HUES64 (cell line): ENCODE results near the gene ZMAT5.
"Not testable (repeated sequence)": the region's sequence is repeated elsewhere in the genome, so short reads cannot be mapped to it uniquely, and the experiment has no call there.

ENCODE experiments used
- H3K27ac ChIP-seq: 2 replicates; pipeline ENCODE4 v1.7.0; 2013; ENCODE audit warnings: low read depth, low read length, inconsistent platforms
- H3K27me3 ChIP-seq: 2 replicates; pipeline ENCODE4 v1.6.1; 2013; ENCODE audit warnings: mild to moderate bottlenecking, low read length; ENCODE audit not compliant: insufficient read depth
- H3K36me3 ChIP-seq: 2 replicates; pipeline ENCODE4 v1.6.1; 2013; ENCODE audit warnings: mild to moderate bottlenecking, low read length; ENCODE audit not compliant: insufficient read depth
- H3K4me1 ChIP-seq: 2 replicates; pipeline ENCODE4 v1.6.1; 2013; ENCODE audit warnings: mild to moderate bottlenecking, low read length, moderate library complexity; ENCODE audit not compliant: insufficient read depth
- H3K4me3 ChIP-seq: 2 replicates; pipeline ENCODE4 v1.5.1; 2013; ENCODE audit warnings: mild to moderate bottlenecking, low read length, moderate library complexity
- H3K9ac ChIP-seq: 2 replicates; pipeline ENCODE4 v1.6.1; 2013; ENCODE audit warnings: mild to moderate bottlenecking, low read depth, low read length
- H3K9me3 ChIP-seq: 2 replicates; pipeline ENCODE4 v1.6.1; 2013; ENCODE audit warnings: low read depth, low read length; ENCODE audit not compliant: insufficient read depth
- WGBS: fragments of 150-250, 120-280 bp; methylation state at CpG from one replicate; pipeline ENCODE4 v1.1.7; 2013; ENCODE audit warnings: missing lambda C conversion rate; 5-methylcytosine and 5-hydroxymethylcytosine counted together

The ZMAT5 gene

DNA sequence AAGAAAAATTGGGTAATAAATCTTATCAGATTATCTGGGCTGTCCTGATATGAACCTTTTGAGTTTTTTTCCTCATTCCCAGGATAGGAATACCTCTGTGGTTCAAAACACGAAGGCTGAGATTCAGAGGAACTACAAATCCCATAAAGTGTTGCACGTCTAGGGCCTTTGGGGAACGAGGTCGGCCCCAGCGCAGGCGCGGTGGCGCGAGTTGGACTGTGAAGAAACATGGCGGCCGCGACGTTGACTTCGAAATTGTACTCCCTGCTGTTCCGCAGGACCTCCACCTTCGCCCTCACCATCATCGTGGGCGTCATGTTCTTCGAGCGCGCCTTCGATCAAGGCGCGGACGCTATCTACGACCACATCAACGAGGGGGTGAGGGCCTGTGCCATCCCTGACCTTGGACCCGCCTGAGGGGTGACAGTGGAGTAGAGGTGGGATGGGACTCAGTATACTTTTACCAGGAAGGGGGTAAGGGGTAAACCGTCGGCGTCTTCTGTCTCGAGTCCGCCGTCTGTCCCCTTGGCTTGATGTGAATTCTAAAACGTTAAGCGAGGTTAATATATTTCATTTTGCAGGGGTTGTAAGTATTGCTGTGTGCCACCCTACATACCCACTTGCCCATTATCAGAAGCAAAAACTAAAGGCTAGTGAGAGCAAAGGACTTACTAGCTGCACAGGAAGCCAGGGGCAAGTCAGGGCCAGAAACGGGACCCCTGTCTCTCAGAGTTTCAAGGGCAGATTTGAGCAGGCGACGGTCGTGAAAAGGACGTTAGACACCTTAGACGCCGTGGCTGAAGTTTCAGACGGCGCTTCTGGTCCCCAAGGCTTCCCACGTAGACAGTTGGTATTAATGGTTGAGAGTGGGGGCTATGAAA lies 604 bp upstream of the ZMAT5 start, which contains the start of gene UQCR10:
TSS of gene UQCR10 (plus strand) at position 199 of the 881 bp plus-strand sequence. CDS start at position 229, 30 bp downstream.
- Histone ChIP-seq H3K4me3 (peak within 1 kb of the TSS; percentile 84), H3K9ac (peak within 1 kb of the TSS; percentile 84), H3K4me1 (peaks cover 6% of the 10 kb centered on the region; the same call in 1 of the 2 replicates), H3K27me3 (no peaks in the 10 kb centered on the region), H3K27ac (peak within 1 kb of the TSS; percentile 83), H3K36me3 (peaks cover 14% of the 10 kb centered on the region), H3K9me3 (no peaks in the 10 kb centered on the region)
- 2% methylated on average over 44 of the region's 46 CpGs for WGBS

DNA sequence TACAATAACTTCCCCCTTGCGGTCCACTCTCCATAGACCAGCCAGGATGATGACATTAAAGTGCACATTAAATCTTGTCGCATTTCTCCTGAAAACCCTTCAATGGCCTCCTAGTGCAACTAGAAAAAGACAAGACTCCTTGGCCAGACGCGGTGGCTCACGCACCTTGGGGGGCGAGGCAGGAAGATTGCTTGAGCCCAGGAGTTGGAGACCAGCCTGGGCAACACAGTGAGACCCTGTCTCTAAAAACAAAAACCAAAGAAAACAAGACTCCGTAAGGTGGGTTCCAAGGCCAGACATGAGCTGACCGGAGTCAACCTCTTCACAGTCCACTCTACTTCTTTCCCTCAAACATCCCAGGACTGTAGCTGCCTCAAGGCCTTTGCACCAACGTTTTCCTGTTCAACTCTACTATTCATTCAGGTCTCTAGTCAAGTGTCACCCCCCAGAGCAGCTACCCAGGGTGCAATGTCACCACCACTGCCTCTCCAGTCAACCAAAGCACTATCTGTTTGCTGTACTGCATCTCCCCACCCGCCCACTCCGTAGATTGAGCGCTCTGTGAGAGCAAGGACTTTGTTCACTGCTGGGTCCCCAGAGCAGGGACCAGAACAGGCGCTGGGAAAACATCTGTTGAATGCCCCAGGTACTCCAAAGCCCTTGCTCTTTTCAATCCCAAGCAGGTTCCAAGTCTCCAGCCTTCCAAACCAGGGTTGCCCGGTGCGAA lies 739 bp downstream of the ZMAT5 start:
- H3K4me3 ChIP-seq, result peak overlapping the region; percentile 84
- H3K9me3 ChIP-seq, result no peaks in the 10 kb centered on the region
- peaks cover 14% of the 10 kb centered on the region for H3K36me3 ChIP-seq
- H3K27ac ChIP-seq, result peak overlapping the region; percentile 53
- H3K4me1 ChIP-seq, result peaks cover 6% of the 10 kb centered on the region; the same call in 1 of the 2 replicates
- no peaks in the 10 kb centered on the region for H3K27me3 ChIP-seq
- peak overlapping the region; percentile 81 for H3K9ac ChIP-seq
- 59% methylated on average over 15 of the region's 15 CpGs for whole genome bisulfite sequencing

DNA sequence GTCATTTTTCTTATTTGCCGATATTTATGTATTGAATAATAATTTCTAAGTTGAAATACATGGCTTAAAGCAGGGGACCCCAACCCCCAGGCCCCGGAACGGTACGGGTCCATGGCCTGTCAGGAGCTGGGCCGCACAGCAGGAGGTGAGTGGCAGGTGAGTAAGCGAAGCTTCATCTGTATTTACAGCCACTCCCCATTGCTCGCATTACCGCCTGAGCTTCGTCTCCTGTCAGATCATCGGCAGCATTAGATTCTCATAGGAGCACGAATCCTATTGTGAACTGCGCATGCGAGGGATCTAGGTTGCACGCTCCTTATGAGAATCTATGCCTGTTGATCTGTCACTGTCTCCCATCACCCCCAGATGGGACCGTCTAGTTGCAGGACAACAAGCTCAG lies 4.5 kb downstream of the ZMAT5 start:
- H3K4me3 ChIP-seq, result no peak overlapping the region
- no peaks in the 10 kb centered on the region for H3K36me3 ChIP-seq
- H3K9me3 ChIP-seq, result no peaks in the 10 kb centered on the region
- H3K4me1 ChIP-seq, result no peaks in the 10 kb centered on the region
- H3K9ac ChIP-seq, result no peak overlapping the region
- no peaks in the 10 kb centered on the region for H3K27me3 ChIP-seq
- no peak overlapping the region for H3K27ac ChIP-seq
- 67% methylated on average over 14 of the region's 15 CpGs for WGBS

DNA sequence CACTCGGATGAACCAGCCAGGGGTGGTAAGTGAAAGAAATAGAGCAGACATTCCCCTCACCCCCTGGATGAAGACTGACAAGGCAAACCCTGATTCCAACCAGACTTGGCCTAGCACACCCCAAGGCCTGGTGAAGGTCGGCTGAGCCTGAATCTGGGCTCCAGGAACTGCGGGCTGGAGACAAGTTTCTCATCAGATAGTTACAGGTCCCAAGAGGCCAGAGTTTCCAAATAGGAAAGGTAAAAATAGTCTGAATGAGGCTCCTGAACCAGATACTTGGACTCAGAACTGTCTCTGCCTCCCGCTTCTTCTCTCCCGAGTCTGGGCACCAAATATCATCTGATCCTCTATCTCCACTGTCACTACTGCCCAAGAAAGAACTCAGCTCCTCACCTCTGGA lies 7.8 kb downstream of the ZMAT5 start:
- 90% methylated on average over 4 of the region's 5 CpGs for WGBS
- Histone ChIP-seq H3K27ac (no peak overlapping the region), H3K9me3 (no peaks in the 10 kb centered on the region), H3K9ac (no peak overlapping the region), H3K4me3 (no peak overlapping the region), H3K4me1 (no peaks in the 10 kb centered on the region), H3K36me3 (no peaks in the 10 kb centered on the region), H3K27me3 (no peaks in the 10 kb centered on the region)

DNA sequence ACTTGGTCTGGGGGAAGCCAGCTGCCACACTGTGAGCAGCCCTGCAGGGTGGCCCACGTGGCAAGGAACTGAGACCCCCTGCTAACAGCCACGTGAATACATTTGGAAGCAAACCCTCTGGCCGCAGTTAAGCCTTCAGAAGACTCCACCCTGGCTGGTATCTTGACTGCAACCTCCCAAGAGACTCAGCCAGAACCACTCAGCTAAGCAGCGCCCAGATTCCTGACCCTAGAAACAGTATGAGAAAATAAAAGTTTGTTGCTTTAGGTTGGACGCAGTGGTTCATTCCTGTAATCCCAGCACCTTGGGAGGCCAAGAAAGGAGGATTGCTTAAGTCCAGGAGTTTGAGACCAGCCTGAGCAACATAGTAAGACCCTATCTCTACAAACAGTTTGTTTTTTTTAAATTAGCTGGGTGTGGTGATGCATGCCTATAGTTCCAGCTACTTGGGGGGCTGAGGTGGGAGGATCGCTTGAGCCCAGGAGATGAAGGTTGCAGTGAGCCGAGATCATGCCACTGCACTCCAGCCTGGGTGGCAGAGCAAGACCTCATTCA lies 8.7 kb downstream of the ZMAT5 start:
- H3K27me3 ChIP-seq, result no peaks in the 10 kb centered on the region
- no peak overlapping the region for H3K27ac ChIP-seq
- WGBS, result 74% methylated on average over 7 of the region's 7 CpGs

DNA sequence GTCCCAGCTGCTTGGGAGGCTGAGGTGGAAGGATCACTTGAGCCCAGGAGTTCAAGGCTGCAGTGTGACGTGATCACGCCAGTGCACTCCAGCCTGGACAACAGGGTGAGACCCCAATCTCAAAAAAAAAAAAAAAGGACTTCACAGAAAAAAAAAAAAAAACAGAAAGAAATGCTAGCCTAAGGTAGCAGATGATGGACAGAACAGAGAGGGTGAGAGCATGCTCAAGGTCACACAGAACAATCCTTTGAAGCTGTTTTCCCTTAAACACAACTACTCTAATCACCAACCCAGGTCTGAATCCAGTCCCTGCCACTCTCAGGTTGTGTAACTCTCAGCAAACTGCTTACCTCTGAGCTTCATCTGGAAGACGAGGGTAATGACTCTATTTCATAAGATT lies 9.7 kb downstream of the ZMAT5 start:
- 100% methylated on average over 2 of the region's 3 CpGs for WGBS
- H3K27me3 ChIP-seq, result no peaks in the 10 kb centered on the region
- no peak overlapping the region for H3K4me3 ChIP-seq
- H3K27ac ChIP-seq, result no peak overlapping the region
- no peak overlapping the region for H3K9ac ChIP-seq
- no peaks in the 10 kb centered on the region for H3K4me1 ChIP-seq
- no peaks in the 10 kb centered on the region for H3K9me3 ChIP-seq
- H3K36me3 ChIP-seq, result no peaks in the 10 kb centered on the region

More for the DNA sequence above, 8.7 kb downstream of the ZMAT5 start:
- no peak overlapping the region for H3K9ac ChIP-seq
- H3K4me1 ChIP-seq, result no peaks in the 10 kb centered on the region
- H3K4me3 ChIP-seq, result no peak overlapping the region
- H3K36me3 ChIP-seq, result no peaks in the 10 kb centered on the region
- H3K9me3 ChIP-seq, result no peaks in the 10 kb centered on the region

DNA sequence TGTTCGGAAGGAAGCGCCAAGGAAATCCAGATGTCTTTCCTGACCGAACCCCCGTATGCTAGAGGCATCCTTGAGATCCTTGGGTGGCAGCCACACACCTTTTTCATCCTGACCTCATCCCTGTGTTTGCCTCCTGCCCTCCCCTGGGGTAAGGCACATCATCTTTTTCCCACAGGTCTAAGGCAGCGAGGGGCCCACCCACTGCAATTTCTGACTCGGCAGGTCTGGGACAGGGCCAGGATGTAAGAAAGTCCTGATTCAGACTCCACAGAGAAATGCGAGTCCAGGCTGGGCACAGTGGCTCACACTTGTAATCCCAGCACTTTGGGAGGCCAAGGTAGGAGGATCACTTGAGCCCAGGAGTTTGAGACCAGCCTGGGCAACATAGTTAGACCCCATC lies 10.5 kb downstream of the ZMAT5 start:
- Histone ChIP-seq H3K9me3 (no peaks in the 10 kb centered on the region), H3K9ac (no peak overlapping the region), H3K27ac (no peak overlapping the region), H3K4me1 (no peaks in the 10 kb centered on the region), H3K27me3 (no peaks in the 10 kb centered on the region), H3K36me3 (no peaks in the 10 kb centered on the region), H3K4me3 (no peak overlapping the region)
- 93% methylated on average over 7 of the region's 7 CpGs for WGBS

DNA sequence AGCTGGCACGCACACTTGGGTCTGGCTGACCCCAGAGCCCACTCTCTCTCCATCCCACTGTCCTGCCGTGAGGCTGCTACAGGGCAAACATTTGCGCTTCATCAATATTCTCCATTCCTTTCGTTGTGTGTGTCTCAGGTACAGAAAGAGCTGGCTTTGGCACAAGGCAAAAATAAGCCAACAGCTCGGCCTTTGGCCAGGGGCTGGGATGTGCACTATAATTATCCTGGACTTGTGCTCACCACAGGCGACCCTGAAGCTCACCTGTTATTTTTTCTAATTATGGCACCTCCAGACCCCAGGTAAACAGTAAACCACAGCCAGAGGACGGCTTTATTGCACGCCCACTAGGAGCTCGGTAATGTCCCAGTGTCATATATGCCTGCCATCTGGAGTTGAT lies 10.9 kb downstream of the ZMAT5 start:
- no peaks in the 10 kb centered on the region for H3K4me1 ChIP-seq
- no peak overlapping the region for H3K9ac ChIP-seq
- no peaks in the 10 kb centered on the region for H3K27me3 ChIP-seq
- 87% methylated on average over 9 of the region's 9 CpGs for WGBS
- H3K9me3 ChIP-seq, result no peaks in the 10 kb centered on the region
- H3K4me3 ChIP-seq, result no peak overlapping the region
- no peaks in the 10 kb centered on the region for H3K36me3 ChIP-seq
- no peak overlapping the region for H3K27ac ChIP-seq

DNA sequence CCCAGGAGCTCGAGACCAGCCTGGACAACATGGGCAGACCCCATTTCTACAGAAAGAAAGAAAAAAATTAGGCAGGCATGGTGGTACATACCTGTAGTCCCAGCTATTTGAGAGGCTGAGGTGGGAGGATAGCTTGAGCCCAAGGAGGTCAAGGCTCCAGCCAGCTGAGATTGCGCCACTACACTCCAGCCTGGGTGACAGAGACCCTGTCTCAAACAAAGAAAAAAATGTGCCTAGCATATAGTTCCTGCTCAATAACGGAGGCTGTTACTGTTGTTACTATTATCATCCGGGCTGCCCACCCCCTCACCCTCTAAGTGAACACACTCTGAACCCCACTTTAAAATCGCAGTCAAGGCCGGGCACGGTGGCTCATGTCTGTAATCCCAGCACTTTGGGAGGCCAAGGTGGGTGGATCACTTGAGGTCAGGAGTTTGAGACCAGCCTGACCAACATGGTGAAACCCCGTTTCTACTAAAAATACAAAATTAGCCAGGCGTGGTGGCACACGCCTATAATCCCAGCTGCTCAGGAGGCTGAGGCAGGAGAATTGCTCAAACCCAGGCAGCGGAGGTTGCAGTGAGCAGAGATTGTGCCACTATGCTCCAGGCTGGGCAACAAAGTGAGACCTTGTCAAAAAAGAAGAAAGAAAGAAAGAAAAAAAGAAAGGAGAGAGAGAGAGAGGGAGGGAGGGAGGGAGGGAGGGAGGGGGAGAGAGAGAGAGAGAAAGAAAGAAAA lies 12.0 kb downstream of the ZMAT5 start:
- not testable (repeated sequence) for H3K9me3 ChIP-seq, H3K27ac ChIP-seq, H3K27me3 ChIP-seq, H3K9ac ChIP-seq, H3K4me3 ChIP-seq, H3K4me1 ChIP-seq, H3K36me3 ChIP-seq
- WGBS, result 96% methylated on average over 11 of the region's 11 CpGs

DNA sequence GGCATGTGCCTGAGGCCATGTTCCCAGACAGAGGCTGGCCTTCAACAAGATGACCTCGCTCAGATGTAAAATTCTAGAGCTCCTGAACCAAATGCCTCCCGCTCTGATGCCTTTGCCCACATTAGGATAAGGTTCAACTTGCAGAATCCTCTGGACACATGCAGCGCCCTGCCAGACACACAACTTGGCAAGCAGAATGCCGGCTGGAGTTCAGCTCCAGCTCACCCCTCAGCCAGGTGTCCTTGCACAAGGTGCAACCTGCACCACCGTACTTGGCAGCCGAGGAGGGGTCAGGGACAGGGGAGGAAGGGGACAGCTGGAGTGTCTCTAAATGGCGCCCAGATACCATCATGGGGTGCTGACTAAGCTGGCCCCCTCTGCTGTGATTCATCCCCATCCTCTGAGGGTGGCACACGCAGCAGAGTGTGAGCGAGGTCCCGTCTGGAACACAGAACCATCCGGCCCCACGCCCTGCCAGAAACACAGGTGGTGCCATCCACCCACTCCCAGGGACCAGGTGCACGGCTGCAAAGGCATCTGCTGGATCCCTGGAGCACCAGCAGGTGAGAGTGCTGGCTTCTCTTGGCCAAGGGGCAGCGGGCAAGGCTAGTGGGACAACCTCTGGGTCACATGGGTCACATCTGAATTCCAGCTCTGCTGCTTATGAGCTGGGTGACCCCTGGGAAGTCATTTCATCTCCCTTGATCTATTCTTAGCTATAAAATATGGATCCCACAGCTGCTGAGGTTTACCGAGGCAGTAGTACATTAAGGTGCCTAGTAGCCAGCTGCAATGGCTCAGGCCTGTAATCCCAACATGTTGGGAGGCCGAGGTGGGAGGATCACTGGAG lies 12.8 kb downstream of the ZMAT5 start:
- no peaks in the 10 kb centered on the region for H3K4me1 ChIP-seq
- no peak overlapping the region for H3K27ac ChIP-seq
- H3K36me3 ChIP-seq, result no peaks in the 10 kb centered on the region
- no peak overlapping the region for H3K9ac ChIP-seq
- no peak overlapping the region for H3K4me3 ChIP-seq
- H3K9me3 ChIP-seq, result no peaks in the 10 kb centered on the region
- WGBS, result 89% methylated on average over 16 of the region's 16 CpGs
- H3K27me3 ChIP-seq, result no peaks in the 10 kb centered on the region
